MM.1S (cell line): ENCODE measurements around the gene LCN10.

Experiments used
- EZH2 ChIP-seq: fragments of 300-600 bp; sonication (generic); optimal IDR thresholded peaks from 2 replicates; pipeline ENCODE3; 2017; ENCODE audit warnings: low read depth, mild to moderate bottlenecking, antibody characterized with exemption, low read length, mixed read lengths
- TF ChIP-seq, protein P1 (sequence below): fragments of 300-600 bp; sonication (generic); IDR thresholded peaks from 2 replicates; pipeline ENCODE4 v1.5.1; 2016; ENCODE audit warnings: antibody characterized with exemption, low read length, mixed read lengths

DNA sequence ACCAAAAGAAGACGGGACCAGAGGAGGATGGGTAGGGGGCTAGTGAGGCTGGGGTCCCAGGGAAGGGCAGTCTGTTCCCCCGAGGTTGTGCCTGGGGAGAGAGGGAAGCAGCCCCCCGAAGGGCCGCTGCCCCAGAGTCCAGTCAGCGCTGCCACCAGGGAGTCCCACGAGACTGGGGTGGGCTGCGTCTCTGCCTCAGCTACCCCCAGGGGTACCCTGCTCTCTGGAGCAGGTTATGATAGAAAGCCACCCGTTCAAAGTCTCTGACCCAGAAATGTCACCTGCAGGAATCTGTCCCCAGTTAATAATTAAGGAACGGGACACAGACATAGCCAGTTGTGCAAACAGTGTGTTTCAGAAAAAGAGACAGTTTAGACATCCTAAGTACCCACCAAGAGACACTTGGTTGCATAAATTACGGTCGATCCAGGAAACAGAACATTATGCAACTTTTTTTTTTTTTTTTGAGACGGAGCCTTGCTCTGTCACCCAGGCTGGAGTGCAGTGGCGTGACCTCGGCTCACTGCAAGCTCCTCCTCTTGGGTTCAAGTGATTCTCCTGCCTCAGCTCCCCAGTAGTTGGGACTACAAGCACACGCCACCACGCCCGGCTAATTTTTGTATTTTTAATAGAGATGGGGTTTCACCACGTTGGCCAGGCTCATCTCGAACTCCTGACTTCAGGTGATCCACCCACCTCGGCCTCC is 44.8 kb downstream of the LCN10 start:
- TF ChIP-seq, protein P1, sequence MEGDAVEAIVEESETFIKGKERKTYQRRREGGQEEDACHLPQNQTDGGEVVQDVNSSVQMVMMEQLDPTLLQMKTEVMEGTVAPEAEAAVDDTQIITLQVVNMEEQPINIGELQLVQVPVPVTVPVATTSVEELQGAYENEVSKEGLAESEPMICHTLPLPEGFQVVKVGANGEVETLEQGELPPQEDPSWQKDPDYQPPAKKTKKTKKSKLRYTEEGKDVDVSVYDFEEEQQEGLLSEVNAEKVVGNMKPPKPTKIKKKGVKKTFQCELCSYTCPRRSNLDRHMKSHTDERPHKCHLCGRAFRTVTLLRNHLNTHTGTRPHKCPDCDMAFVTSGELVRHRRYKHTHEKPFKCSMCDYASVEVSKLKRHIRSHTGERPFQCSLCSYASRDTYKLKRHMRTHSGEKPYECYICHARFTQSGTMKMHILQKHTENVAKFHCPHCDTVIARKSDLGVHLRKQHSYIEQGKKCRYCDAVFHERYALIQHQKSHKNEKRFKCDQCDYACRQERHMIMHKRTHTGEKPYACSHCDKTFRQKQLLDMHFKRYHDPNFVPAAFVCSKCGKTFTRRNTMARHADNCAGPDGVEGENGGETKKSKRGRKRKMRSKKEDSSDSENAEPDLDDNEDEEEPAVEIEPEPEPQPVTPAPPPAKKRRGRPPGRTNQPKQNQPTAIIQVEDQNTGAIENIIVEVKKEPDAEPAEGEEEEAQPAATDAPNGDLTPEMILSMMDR: no peak
- no peak for TF ChIP-seq EZH2
